ENCODE data around the gene KDM3B.
A peak's percentile ranks its signal among the peaks of the same experiment; 100 is the strongest.

The KDM3B gene, protein sequence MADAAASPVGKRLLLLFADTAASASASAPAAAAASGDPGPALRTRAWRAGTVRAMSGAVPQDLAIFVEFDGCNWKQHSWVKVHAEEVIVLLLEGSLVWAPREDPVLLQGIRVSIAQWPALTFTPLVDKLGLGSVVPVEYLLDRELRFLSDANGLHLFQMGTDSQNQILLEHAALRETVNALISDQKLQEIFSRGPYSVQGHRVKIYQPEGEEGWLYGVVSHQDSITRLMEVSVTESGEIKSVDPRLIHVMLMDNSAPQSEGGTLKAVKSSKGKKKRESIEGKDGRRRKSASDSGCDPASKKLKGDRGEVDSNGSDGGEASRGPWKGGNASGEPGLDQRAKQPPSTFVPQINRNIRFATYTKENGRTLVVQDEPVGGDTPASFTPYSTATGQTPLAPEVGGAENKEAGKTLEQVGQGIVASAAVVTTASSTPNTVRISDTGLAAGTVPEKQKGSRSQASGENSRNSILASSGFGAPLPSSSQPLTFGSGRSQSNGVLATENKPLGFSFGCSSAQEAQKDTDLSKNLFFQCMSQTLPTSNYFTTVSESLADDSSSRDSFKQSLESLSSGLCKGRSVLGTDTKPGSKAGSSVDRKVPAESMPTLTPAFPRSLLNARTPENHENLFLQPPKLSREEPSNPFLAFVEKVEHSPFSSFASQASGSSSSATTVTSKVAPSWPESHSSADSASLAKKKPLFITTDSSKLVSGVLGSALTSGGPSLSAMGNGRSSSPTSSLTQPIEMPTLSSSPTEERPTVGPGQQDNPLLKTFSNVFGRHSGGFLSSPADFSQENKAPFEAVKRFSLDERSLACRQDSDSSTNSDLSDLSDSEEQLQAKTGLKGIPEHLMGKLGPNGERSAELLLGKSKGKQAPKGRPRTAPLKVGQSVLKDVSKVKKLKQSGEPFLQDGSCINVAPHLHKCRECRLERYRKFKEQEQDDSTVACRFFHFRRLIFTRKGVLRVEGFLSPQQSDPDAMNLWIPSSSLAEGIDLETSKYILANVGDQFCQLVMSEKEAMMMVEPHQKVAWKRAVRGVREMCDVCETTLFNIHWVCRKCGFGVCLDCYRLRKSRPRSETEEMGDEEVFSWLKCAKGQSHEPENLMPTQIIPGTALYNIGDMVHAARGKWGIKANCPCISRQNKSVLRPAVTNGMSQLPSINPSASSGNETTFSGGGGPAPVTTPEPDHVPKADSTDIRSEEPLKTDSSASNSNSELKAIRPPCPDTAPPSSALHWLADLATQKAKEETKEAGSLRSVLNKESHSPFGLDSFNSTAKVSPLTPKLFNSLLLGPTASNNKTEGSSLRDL (N-terminal part only)

DNA sequence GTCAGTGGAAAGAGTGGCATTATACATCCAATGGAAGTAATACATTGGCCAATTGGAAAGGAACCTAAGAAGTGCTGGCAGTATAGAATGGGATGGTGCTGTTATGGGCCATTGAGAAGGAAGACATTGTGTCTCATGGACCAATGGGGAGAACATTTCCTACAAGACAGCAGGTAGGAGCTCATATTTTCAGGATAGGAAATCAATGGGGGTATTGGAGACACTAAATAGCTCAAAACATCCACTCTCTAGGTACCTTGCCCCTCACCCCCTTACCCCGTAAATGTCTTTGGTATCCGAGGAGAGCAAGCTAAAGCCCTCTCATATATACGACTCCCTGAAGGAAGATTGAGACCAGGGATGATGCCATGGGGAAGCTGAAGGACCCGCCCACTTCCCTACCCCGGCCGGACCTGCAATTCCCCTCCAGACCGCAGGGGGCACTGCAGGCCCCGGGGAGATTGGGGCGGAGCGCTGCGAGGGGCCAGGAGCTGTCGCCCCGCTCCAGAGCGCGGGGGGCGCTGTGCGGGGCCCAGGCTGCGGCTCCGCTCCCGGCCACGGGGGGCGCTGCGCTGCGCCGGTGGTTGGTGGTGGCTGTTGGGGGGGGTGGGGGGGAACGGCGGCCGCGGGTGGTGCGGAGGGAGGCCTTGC, at the start of gene KDM3B:
Gene KDM3B (plus strand): TSS at position 615 of the 651 bp plus-strand sequence. CDS start 111 bp downstream, outside the sequence.
- Histone ChIP-seq H3K9me3 (ENCODE audit: control insufficient read depth, insufficient read depth, low read length) (peaks cover 6% of the 10 kb centered on the region; the same call in 1 of the 2 replicates), H3K9me2 (replicated peaks; ENCODE audit: control insufficient read depth, low read length) (no peaks in the 10 kb centered on the region), H3K4me3 (ENCODE audit: low read length) (peak within 1 kb of the TSS; percentile 98), H3K4me1 (ENCODE audit: control insufficient read depth, low read length) (peaks cover 18% of the 10 kb centered on the region), H3K27ac (ENCODE audit: low read depth, low read length) (peak within 1 kb of the TSS; percentile 84), H3K79me2 (ENCODE audit: control insufficient read depth, low read length) (peaks cover 46% of the 10 kb centered on the region), H3F3A (ENCODE audit: control insufficient read depth, insufficient read depth) (peaks cover 10% of the 10 kb centered on the region; the same call in 1 of the 2 replicates), H3K36me3 (ENCODE audit: control insufficient read depth, low read length) (peaks cover 71% of the 10 kb centered on the region), H4K20me1 (ENCODE audit: control insufficient read depth, insufficient read depth, low read depth, low read length) (peaks cover 13% of the 10 kb centered on the region), H3K27me3 (ENCODE audit: control insufficient read depth, low read length) (no peaks in the 10 kb centered on the region), H3K4me2 (ENCODE audit: low read length) (peak within 1 kb of the TSS; percentile 83)
- no peak for TF ChIP-seq EZH2phosphoT487 (IDR thresholded peaks at IDR 0.05; ENCODE audit: borderline replicate concordance, low read length)
- TF ChIP-seq, protein P1, sequence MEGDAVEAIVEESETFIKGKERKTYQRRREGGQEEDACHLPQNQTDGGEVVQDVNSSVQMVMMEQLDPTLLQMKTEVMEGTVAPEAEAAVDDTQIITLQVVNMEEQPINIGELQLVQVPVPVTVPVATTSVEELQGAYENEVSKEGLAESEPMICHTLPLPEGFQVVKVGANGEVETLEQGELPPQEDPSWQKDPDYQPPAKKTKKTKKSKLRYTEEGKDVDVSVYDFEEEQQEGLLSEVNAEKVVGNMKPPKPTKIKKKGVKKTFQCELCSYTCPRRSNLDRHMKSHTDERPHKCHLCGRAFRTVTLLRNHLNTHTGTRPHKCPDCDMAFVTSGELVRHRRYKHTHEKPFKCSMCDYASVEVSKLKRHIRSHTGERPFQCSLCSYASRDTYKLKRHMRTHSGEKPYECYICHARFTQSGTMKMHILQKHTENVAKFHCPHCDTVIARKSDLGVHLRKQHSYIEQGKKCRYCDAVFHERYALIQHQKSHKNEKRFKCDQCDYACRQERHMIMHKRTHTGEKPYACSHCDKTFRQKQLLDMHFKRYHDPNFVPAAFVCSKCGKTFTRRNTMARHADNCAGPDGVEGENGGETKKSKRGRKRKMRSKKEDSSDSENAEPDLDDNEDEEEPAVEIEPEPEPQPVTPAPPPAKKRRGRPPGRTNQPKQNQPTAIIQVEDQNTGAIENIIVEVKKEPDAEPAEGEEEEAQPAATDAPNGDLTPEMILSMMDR (IDR thresholded peaks at IDR 0.05; ENCODE audit: low read depth, low read length, poor library complexity, severe bottlenecking): peak; percentile 96

DNA sequence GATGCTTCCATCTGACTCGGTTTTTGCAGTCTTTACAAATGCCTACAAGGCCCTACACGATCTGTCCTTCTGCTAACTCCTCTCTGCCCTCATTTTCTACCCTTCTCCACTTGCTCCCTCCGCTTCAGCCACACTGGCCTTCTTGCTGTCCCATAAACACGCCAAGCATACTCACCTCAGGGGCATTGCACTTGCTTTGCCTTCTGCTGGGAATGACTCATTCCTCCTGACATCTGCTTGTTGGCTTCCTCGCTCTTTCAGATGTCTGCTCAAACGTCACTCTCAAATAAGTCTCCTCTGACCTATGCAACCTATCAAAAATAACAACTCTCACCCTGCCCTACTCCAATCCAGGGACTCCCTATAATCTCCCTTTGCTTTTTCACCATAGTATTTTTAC, 49.1 kb upstream of the KDM3B start:
- Histone ChIP-seq H3K4me1 (ENCODE audit: control insufficient read depth, low read length) (no peaks in the 10 kb centered on the region), H3K27me3 (ENCODE audit: control insufficient read depth, low read length) (no peaks in the 10 kb centered on the region), H3F3A (ENCODE audit: control insufficient read depth, insufficient read depth) (no peaks in the 10 kb centered on the region), H4K20me1 (ENCODE audit: control insufficient read depth, insufficient read depth, low read depth, low read length) (no peaks in the 10 kb centered on the region), H3K27ac (ENCODE audit: low read depth, low read length) (no peak overlapping the region), H3K4me3 (ENCODE audit: low read length) (no peak overlapping the region), H3K4me2 (ENCODE audit: low read length) (no peak overlapping the region), H3K9me2 (replicated peaks; ENCODE audit: control insufficient read depth, low read length) (no peaks in the 10 kb centered on the region), H3K9me3 (ENCODE audit: control insufficient read depth, insufficient read depth, low read length) (no peaks in the 10 kb centered on the region), H3K36me3 (ENCODE audit: control insufficient read depth, low read length) (peaks cover 3% of the 10 kb centered on the region; the same call in 1 of the 2 replicates), H3K79me2 (ENCODE audit: control insufficient read depth, low read length) (no peaks in the 10 kb centered on the region)
- TF ChIP-seq EZH2phosphoT487 (IDR thresholded peaks at IDR 0.05; ENCODE audit: borderline replicate concordance, low read length): no peak
- TF ChIP-seq, protein P1 (IDR thresholded peaks at IDR 0.05; ENCODE audit: low read depth, low read length, poor library complexity, severe bottlenecking): no peak

DNA sequence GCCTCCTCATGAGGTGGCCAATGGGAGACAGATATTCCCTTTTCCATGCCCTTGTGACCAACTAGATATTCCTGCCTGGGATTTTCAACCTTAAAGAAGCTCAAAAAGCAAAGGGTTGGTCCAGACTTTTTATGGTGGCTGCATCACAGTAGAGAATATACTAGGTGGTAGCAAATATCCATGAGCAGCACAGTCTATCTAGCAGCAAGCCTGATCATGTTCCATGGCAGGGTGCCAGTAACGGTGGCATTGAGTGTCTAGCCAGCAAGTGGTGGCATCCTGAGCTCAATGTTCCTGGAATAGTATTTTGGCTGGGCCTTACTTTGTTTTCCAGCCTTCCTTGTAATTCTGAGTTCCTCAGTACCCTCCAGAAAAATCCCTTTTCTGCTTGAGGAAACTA, 46.7 kb upstream of the KDM3B start:
- Histone ChIP-seq H3F3A (ENCODE audit: control insufficient read depth, insufficient read depth) (no peaks in the 10 kb centered on the region), H3K4me2 (ENCODE audit: low read length) (no peak overlapping the region), H3K27me3 (ENCODE audit: control insufficient read depth, low read length) (no peaks in the 10 kb centered on the region), H3K27ac (ENCODE audit: low read depth, low read length) (no peak overlapping the region), H3K79me2 (ENCODE audit: control insufficient read depth, low read length) (no peaks in the 10 kb centered on the region), H3K9me3 (ENCODE audit: control insufficient read depth, insufficient read depth, low read length) (no peaks in the 10 kb centered on the region), H4K20me1 (ENCODE audit: control insufficient read depth, insufficient read depth, low read depth, low read length) (no peaks in the 10 kb centered on the region), H3K36me3 (ENCODE audit: control insufficient read depth, low read length) (peaks cover 3% of the 10 kb centered on the region; the same call in 1 of the 2 replicates), H3K9me2 (replicated peaks; ENCODE audit: control insufficient read depth, low read length) (no peaks in the 10 kb centered on the region), H3K4me1 (ENCODE audit: control insufficient read depth, low read length) (no peaks in the 10 kb centered on the region), H3K4me3 (ENCODE audit: low read length) (no peak overlapping the region)
- no peak for TF ChIP-seq EZH2phosphoT487 (IDR thresholded peaks at IDR 0.05; ENCODE audit: borderline replicate concordance, low read length)
- TF ChIP-seq, protein P1 (IDR thresholded peaks at IDR 0.05; ENCODE audit: low read depth, low read length, poor library complexity, severe bottlenecking): no peak
